Limb (tissue), 2 donors: ENCODE data around the gene RPL5.

Experiments
- DNase-seq, 2 donors: peaks; one replicate each; pipeline ENCODE4 v3.0.0-alpha.2; 2016; ENCODE audit errors: extremely low spot score in 2 of 2

RPL5 gene

GRCh38 chr1:92820024-92820423 is 11.8 kb upstream of the RPL5 start:
- DNase-seq = no peak

GRCh38 chr1:92820551-92820950 is 11.3 kb upstream of the RPL5 start:
- no peak for DNase-seq

- DNase-seq = no peak
Observed at GRCh38 chr1:92822879-92823278, 9.0 kb upstream of the RPL5 start.

- DNase-seq = no peak
Observed at GRCh38 chr1:92826792-92827191, 5.0 kb upstream of the RPL5 start.

- DNase-seq = no peak
Observed at GRCh38 chr1:92831368-92831761, 475 bp upstream of the RPL5 start.

GRCh38 chr1:92832537-92833114 is 786 bp downstream of the RPL5 start:
- DNase-seq = peak in 1 of 2 donors; percentile 19

- DNase-seq = no peak
Observed at GRCh38 chr1:92833840-92834239, 2.0 kb downstream of the RPL5 start.

GRCh38 chr1:92834617-92835016 is 2.8 kb downstream of the RPL5 start:
- DNase-seq = no peak

- DNase-seq = no peak
Observed at GRCh38 chr1:92837062-92837461, 5.2 kb downstream of the RPL5 start.

- no peak for DNase-seq
Observed at GRCh38 chr1:92838519-92838918, 6.7 kb downstream of the RPL5 start.

- DNase-seq = no peak
Observed at GRCh38 chr1:92839442-92839841, 7.6 kb downstream of the RPL5 start.

GRCh38 chr1:92840600-92840999 is 8.8 kb downstream of the RPL5 start:
- DNase-seq = no peak

GRCh38 chr1:92842082-92843045 is 10.5 kb downstream of the RPL5 start:
- DNase-seq = no peak

- no peak for DNase-seq
Observed at GRCh38 chr1:92843046-92843423, 11.2 kb downstream of the RPL5 start.

- DNase-seq = no peak
Observed at GRCh38 chr1:92843429-92844352, 11.9 kb downstream of the RPL5 start.

GRCh38 chr1:92844439-92844838 is 12.6 kb downstream of the RPL5 start:
- no peak for DNase-seq

GRCh38 chr1:92845908-92846307 is 14.1 kb downstream of the RPL5 start:
- DNase-seq = no peak

- DNase-seq = no peak
Observed at GRCh38 chr1:92848201-92848600, 16.4 kb downstream of the RPL5 start.

- no peak for DNase-seq
Observed at GRCh38 chr1:92850019-92850418, 18.2 kb downstream of the RPL5 start.

- DNase-seq = no peak
Observed at GRCh38 chr1:92851729-92852128, 19.9 kb downstream of the RPL5 start.

GRCh38 chr1:92853299-92853698 is 21.5 kb downstream of the RPL5 start:
- no peak for DNase-seq
